Lower lobe of right lung (tissue), 2 donors: Measurements from ENCODE around the gene PNLIPRP2. TPM values are rescaled to one million over a fixed set of nuclear protein-coding genes. Genes with fewer than 3 reads are reported as not detected.

Experiments
- ATAC-seq, 2 donors: fragments of 200-7000 bp; cut with Tn5 transposase; one replicate each; pipeline ENCODE4 v1.9.1; 2020 to 2022; ENCODE audit warnings: mild to moderate bottlenecking in 2 of 2, moderate library complexity in 2 of 2
- DNase-seq: peaks from one replicate; pipeline ENCODE4 v3.0.0-alpha.2; 2020
- H3K27ac ChIP-seq: fragments of 200-600 bp; one replicate; pipeline ENCODE4 v1.8.0; 2022
- H3K27me3 ChIP-seq: fragments of 200-600 bp; one replicate; pipeline ENCODE4 v1.8.0; 2022; ENCODE audit warnings: low read depth
- H3K36me3 ChIP-seq: fragments of 200-600 bp; one replicate; pipeline ENCODE4 v1.8.0; 2022; ENCODE audit warnings: mild to moderate bottlenecking
- H3K4me1 ChIP-seq: fragments of 200-600 bp; one replicate; pipeline ENCODE4 v1.8.0; 2022
- H3K4me3 ChIP-seq: fragments of 200-600 bp; one replicate; pipeline ENCODE4 v1.8.0; 2022; ENCODE audit warnings: mild to moderate bottlenecking
- H3K9me3 ChIP-seq: fragments of 200-600 bp; one replicate; pipeline ENCODE4 v1.8.0; 2022
- intact Hi-C: fragments of 100-400 bp; cut with DNase I; formaldehyde crosslinking; loops from one replicate; pipeline ENCODE4 v1.11.0; 2022
- total RNA-seq: library from RNA; stranded (reverse); fragmentation: NEBNext Ultra II Directional; extraction: Animal tissue kit (Norgen Biotek cat#: 25700); gene quantifications from one replicate; pipeline ENCODE4 v1.2.1, GENCODE V29; 2021
- TF ChIP-seq, protein P1 (sequence below): fragments of 200-600 bp; IDR thresholded peaks from one replicate; pipeline ENCODE4 v1.8.0; 2022; ENCODE audit warnings: antibody characterized with exemption, mild to moderate bottlenecking
- donor health status: DM: no; HTN: yes; CAD: no; lungs with severe emphysema.

Gene PNLIPRP2
- total RNA-seq, 1 donor from 2014 or later: not detected

DNA sequence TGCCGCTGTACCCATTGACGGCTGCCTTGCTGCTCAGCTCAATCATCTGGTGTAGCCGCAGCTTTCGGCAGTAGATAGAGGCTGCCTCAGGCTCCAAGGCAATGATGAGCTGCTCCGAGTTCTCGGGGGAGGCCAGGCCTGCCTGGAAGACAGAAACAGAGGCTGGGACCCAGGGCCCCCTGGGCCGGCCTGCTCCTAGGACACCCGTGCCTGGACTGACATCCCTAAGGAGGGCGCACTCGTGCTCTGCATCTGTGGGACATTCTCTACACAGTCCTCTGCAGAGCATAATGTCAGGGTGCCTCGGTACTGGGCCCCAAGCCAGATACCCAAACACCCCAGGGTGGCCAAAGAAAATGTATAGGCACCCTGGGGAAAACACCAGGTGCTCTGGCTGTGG is 63.1 kb downstream of the PNLIPRP2 start:
- intact Hi-C loops: no loop called here
- H3K36me3 ChIP-seq: no peaks in the 10 kb centered on the region
- no peak overlapping the region for H3K4me3 ChIP-seq

DNA sequence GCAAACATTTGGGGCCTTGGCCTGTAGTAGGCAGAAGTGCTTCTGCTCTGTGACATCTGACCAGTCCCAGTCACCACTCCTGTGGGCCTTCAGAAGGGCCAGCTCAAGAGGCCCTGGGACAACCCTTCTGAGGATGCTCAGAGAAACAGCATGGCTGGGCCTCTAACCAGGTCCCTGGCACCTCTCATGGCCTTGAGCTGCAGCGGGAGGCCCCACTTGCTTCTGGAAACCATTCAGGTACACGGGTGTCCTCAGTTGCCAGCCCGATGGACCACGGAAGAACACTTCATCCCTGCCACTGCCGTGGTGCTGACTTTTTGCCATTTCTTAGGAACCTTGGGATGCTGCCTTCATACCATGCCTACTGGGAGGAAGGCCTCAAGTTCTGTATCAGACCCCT is 64.0 kb downstream of the PNLIPRP2 start:
- DNase-seq (no peak), ATAC-seq (no peak)
- TF ChIP-seq, protein P1, sequence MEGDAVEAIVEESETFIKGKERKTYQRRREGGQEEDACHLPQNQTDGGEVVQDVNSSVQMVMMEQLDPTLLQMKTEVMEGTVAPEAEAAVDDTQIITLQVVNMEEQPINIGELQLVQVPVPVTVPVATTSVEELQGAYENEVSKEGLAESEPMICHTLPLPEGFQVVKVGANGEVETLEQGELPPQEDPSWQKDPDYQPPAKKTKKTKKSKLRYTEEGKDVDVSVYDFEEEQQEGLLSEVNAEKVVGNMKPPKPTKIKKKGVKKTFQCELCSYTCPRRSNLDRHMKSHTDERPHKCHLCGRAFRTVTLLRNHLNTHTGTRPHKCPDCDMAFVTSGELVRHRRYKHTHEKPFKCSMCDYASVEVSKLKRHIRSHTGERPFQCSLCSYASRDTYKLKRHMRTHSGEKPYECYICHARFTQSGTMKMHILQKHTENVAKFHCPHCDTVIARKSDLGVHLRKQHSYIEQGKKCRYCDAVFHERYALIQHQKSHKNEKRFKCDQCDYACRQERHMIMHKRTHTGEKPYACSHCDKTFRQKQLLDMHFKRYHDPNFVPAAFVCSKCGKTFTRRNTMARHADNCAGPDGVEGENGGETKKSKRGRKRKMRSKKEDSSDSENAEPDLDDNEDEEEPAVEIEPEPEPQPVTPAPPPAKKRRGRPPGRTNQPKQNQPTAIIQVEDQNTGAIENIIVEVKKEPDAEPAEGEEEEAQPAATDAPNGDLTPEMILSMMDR: no peak
- Histone ChIP-seq H3K27me3 (no peaks in the 10 kb centered on the region), H3K4me3 (no peak overlapping the region), H3K9me3 (no peaks in the 10 kb centered on the region), H3K27ac (no peak overlapping the region), H3K36me3 (no peaks in the 10 kb centered on the region), H3K4me1 (peaks cover 6% of the 10 kb centered on the region)
- intact Hi-C loops: no loop called here

More for the DNA sequence above, 63.1 kb downstream of the PNLIPRP2 start:
- TF ChIP-seq, protein P1: no peak
- Histone ChIP-seq H3K4me1 (peaks cover 2% of the 10 kb centered on the region), H3K27ac (no peak overlapping the region), H3K9me3 (no peaks in the 10 kb centered on the region), H3K27me3 (no peaks in the 10 kb centered on the region)
- ATAC-seq (no peak), DNase-seq (no peak)

DNA sequence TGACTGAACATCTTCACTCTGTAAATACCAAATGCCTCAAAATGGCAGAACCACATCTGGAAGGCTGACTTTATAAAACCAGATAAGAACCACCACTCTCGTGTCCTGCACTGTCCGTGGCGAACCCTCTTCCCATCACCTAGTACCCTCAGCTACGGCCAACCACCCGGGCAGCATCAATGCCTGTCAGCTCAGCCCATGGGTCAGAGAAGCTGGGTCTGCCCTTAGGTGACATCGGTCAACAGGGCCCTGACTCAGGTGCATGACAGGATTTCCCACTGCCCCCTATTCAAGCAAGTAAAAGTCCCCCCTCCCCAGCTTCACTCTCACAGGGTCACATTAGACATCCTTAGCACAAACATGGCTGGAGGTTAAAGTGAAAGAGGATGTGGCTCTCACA is 65.1 kb downstream of the PNLIPRP2 start:
- Histone ChIP-seq H3K9me3 (no peaks in the 10 kb centered on the region), H3K4me1 (peaks cover 10% of the 10 kb centered on the region), H3K27ac (no peak overlapping the region), H3K4me3 (no peak overlapping the region), H3K27me3 (no peaks in the 10 kb centered on the region), H3K36me3 (no peaks in the 10 kb centered on the region)
- DNase-seq (no peak), ATAC-seq (no peak)
- TF ChIP-seq, protein P1: no peak
- intact Hi-C loops: no loop called here

DNA sequence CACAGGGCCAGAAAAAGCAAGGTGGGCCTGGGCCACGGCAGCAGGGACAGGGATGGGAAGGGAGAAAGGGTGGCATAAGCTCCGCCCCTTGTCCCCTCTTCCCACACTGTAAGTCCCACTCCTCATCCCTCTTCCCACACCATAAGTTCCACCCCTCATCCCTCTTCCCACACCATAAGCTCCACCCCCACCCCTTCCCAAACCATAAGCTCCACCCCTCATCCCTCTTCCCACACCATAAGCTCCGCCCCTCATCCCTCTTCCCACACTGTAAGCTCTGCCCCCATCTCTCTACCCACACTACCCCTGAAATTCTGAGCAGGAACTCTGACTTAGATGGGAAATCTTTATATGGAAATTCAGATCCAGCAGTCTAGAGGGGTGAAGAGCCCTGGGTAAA is 65.9 kb downstream of the PNLIPRP2 start:
- no peaks in the 10 kb centered on the region for H3K9me3 ChIP-seq
- ATAC-seq (no peak), DNase-seq (no peak)
- H3K4me3 ChIP-seq: no peak overlapping the region
- H3K27ac ChIP-seq: no peak overlapping the region
- no peaks in the 10 kb centered on the region for H3K36me3 ChIP-seq
- TF ChIP-seq, protein P1: no peak
- intact Hi-C loops: no loop called here
- peaks cover 4% of the 10 kb centered on the region for H3K27me3 ChIP-seq
- H3K4me1 ChIP-seq: peaks cover 16% of the 10 kb centered on the region

DNA sequence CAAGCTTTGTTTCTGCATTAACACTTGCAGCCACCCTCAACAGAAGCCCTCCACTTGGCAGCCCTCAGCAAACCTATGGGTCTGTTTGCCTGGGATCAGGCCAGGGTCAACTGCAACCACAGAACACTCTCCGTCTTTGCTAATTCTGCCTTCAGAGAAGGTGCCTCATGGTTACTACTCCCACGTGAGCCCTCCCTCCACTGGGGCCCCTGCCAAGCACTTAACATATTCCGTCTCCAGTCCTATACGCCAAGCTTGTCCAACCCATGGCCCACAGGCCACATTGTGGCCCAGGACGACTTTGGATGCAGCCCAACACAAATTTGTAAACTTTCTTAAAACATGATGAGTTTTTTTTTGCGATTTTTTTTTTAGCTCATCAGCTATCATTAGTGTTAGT is 66.9 kb downstream of the PNLIPRP2 start:
- intact Hi-C loops: no loop called here
- ATAC-seq: no peak
- TF ChIP-seq, protein P1: no peak
- Histone ChIP-seq H3K27me3 (peaks cover 4% of the 10 kb centered on the region), H3K4me3 (no peak overlapping the region), H3K36me3 (no peaks in the 10 kb centered on the region), H3K4me1 (peaks cover 24% of the 10 kb centered on the region), H3K27ac (no peak overlapping the region), H3K9me3 (no peaks in the 10 kb centered on the region)
- DNase-seq: no peak

DNA sequence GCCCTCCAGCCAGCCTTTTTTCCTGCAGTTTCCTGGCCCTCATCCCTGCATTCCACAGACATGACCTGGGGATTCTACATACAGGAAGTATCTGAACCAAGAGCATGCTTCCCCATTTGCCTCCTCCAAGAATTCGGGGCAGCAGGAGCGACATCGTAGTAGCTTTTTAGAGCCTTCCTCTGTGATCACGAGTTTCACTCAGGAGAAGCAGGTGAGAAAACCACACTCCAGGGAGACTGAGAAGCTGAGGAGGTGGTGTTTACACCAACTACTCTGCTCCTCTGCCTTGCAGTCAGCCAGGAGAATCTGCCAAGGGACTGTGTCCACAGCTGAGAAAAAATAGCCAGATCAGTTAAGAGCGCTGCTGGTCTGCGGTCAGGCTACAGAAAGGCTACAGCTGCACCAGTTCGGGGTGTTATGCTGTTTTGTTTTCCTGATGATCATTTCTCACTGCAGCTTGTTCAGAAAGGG is 67.5 kb downstream of the PNLIPRP2 start:
- intact Hi-C loops: no loop called here

More for the DNA sequence above, 67.5 kb downstream of the PNLIPRP2 start:
- TF ChIP-seq, protein P1: no peak
- Histone ChIP-seq H3K9me3 (no peaks in the 10 kb centered on the region), H3K4me3 (no peak overlapping the region), H3K27me3 (peaks cover 4% of the 10 kb centered on the region), H3K36me3 (no peaks in the 10 kb centered on the region), H3K4me1 (peaks cover 24% of the 10 kb centered on the region), H3K27ac (no peak overlapping the region)
- ATAC-seq (peak in 1 of 2 donors; percentile 22), DNase-seq (no peak)
